Hematopoietic multipotent progenitor cell (in vitro differentiated cells): ENCODE measurements around the gene HLA-DOB. TPM values are rescaled to one million over a fixed set of nuclear protein-coding genes. Genes with fewer than 3 reads are reported as not detected.

Source experiments
- DNase-seq, 3 donors: peaks; one replicate each; pipeline ENCODE4 v3.0.0-alpha.2; 2011 to 2015; ENCODE audit warnings: low read depth in 2 of 3, low spot score in 2 of 3
- total RNA-seq: library from RNA; depleted of rRNA; stranded (reverse); fragments of >200 nt; gene quantifications from one replicate; pipeline ENCODE4 v1.2.3, GENCODE V29; 2012

The HLA-DOB gene
- total RNA-seq, 1 donor, result 1.3 TPM

DNA sequence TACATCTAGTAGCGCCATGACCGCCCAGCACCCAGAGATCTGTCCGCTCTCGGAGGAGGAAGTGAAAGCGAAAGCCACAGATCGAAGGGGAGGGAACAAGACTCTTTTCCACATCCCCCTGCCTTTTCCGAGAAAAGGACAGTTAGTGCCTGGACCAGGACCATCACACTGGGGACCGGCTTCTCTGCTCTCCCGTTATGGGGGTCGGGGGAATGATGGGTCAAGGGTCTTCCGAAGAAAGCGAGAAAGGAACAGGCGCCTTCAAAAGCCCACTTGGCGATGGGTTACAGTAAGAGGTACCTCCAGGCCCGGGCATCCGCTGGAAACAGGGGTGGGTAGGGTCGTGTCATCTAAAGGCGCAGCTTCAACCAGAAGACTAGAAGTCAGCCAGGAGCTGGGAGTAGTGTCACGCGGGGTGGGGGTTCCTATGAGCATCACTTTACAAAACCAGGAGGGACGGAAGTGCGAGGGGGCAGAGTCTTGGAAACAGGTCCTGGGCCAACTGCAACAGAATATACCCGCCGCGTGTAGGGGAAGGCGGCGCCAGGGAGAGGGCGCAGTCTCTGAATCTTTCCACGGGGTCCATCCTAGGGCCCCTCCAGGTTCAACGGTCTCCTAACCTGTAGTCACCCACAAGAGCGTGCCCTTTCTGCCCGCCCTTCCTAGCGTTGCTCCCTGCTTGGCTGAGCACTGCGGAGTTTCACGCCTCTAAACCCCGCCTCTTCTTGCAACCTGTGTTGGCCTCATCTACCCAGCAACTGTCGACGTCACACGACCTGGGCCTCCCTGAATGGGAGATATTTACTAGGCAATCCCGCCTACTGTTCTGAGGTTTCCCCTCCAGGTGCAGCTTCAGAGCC, 27.4 kb upstream of the HLA-DOB start, which contains the start of gene PSMB8:
TSS of gene PSMB8 (minus strand) at position 69 of the 860 bp plus-strand sequence. CDS start at position 18, 51 bp downstream.
- peak; percentile 96 to 98 (median 96) for DNase-seq

DNA sequence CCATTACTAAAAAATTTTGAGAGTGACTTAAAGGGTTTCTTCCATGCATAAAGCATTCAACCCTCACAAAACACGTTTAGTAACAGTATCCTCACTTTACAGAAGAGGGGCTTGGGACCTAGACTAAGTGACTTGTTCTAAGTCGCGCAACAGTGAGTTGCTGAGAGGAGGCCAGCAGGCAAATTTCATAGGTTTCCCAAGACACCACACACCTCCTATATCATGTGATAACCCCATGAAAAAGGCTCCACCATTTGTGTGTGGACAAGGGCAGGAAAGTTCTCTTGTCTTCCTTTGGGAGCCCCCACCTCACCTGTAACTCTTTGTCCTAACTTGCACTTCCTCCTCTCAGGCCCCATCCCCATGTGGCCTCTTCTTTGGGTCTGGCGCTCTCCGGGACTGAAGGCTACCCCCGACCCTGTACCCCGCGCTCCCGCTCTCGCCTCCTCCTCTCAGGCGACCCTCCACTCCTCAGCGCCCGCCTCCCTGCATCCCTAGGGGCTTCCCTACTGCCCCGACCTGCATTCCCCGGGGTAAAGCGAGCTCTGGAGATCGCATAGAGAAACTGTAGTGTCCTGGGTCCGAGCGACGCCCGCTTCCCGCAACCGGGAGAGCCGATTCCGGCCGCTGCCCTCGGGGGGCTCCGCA, 26.7 kb upstream of the HLA-DOB start:
- DNase-seq, result no peak

DNA sequence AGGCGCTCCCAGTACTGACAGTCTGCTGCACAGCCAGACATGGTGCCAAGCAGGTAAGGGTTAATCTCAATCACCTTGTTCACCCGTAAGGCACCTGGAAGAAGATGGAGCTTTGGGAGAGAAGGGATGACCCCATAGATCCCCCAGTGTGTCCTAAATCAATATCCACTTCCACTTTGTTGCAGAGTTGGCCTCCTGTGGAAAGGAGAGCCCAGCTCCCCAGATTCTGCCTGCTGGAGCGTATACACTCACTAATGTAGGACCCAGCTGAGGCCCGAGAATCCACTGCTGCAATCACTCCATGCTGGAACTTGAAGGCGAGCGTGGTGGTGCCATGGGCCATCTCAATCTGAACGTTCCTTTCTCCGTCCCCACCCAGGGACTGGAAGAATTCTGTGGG, 25.9 kb upstream of the HLA-DOB start:
- DNase-seq, result no peak

DNA sequence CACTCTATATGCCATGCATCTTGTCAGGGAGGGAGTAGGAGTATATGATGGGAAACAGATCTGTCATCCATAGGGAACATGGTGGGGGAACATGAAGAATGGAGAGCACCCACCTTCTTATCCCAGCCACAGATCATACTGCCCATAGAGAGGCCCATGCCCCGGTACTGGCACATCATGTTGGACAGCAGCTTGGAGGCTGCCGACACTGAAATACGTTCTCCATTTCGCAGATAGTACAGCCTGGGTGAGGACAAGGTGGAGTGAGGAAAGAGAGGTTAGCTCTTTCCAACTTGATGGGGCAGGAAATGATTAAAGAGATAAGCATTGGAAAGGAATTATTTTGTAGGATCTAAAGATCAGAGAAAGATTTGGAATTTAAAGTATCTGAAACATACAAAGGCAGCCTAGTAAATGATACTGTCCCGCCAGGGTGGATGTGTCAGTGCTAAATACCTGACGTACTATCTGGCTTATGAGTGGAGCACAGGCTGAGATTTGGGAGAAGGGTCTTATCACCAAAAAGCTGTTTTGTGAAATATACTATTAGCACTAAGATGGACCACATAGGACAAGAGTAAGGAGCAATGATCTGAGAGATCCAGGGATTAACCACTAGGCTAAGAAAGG, 25.3 kb upstream of the HLA-DOB start:
- no peak for DNase-seq

DNA sequence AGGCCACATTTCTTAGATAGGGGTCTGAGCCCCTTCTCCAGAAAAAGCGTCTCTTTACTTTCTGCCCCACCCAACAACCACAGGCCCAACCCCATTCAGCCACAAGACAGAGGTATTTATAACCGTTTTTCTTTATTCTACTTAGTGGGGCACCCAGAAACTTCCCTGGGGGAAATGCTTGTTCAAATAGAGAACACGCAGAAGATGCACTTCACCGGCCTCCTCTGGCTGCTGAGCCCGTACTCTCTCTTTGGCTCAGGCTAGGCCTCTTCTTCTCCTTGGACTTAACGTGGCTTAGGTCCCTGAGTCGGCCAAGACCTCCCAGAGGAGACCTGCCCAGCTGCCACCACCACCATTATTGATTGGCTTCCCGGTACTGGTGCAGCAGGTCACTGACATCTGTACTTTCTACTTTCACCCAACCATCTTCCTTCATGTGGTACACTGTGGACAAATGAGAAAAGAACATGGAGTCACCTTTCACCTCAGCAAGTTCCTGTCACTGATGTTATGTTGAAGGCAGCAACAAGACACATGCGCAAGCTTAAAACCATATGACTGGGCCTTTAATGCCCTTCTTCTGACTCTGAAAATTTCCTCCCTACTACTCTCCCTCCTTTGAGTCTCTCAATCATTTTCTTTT, 23.9 kb upstream of the HLA-DOB start:
- no peak for DNase-seq

DNA sequence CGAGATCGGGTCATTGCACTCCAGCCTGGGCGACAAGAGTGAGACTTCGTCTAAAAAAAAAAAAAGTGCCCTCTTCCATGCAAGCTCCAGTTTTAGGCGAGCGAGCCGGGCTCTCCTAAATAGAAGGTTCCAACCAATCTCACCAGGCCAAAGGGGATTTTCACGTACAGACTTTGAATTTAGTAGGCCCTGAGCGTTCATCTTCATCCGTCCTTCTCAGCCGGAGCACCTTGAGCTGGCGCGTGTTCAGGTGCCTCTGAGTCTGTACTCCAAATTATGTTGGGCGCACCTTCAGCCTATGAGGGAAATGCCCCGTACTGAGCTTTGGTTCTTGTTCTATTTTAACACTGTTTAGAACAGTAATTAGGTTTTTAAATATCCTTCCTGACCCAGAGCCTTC, 22.6 kb upstream of the HLA-DOB start:
- DNase-seq, result no peak

DNA sequence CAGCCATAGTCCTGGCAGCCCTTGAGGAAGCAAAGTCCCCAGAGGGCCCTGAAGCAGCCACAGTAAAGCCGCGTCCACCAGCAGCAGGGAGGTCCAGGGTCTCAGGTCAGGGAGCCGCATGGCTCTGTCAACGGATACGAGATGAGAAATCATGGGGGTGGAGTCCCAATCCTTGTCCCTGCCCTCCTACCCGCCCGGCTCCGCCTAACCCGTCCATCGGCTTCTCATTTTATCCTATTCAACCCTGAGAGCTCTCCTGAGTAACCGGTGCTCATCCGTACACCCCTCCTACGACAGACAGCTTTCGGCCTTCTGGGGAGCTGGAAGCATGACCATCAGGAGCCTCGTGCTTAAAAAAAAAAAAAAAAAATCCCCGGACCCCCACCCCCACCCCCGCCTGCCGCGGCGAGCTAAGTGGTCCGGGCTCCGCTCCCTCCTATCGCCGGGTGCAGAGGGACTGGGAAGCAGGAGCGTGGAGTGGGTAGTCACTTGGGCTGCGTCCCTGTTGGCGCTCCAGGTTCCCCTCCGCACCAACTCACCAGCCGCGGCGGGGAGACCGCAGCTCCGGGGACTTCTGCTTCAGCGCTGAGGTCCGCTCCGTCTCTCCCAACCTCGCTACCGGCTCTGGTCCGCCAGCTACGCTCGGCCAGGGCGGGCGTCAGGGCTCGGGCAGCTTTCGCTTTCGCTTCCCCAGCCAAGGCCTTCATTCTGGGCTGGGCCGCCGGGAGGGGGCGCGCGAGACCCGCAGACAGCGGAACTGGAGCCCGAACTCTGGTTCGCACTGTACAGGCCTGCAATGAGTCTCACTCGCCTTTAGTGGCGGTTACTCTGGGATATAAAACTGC, 21.5 kb upstream of the HLA-DOB start, which contains the start of gene TAP2:
TSS of gene TAP2 (minus strand) at position 626 of the 845 bp plus-strand sequence. CDS start at position 120, 506 bp downstream.
- peak; percentile 94 to 97 (median 96) for DNase-seq

DNA sequence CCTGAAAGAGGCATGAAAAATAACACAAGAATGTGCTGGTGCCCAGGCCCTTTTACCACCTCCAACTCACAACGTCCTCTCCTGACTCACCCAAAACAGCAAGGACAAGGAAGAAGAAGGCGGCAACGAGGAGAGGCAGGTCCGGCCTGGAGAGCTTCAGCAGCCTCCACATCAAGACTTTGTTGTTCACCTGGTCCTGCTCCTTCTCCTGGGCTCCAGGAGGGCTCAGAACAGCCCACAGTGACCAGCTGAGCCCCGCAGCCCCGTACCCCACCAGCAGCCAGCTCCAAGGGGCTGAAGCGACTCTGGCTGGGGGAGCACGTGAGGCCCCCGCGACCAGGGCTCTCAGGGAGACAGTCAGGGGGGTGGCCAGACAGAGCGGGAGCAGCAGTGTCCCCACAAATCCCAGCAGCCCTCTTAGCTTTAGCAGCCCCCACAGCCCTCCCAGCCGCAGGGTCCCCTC, 20.9 kb upstream of the HLA-DOB start:
- DNase-seq, result no peak

DNA sequence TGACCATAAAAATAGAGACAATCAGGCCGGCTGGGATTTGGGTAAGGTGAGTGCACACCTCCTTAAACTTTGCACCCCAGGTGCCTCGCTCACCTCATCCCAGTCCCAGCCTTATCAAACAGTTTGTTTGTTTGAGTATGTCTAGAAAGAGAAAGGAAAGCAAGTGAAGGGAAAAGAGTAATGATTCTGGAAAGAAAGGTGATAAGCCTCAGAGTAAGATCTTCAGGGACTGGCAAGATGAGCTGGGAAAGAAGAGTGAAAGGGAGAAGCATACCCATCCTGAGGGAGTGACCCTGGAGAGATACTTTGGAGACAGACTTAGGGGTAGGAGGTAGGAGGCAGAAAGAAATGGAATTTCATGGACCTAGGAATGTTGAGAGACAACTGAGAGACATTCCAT, 20.1 kb upstream of the HLA-DOB start:
- no peak for DNase-seq

DNA sequence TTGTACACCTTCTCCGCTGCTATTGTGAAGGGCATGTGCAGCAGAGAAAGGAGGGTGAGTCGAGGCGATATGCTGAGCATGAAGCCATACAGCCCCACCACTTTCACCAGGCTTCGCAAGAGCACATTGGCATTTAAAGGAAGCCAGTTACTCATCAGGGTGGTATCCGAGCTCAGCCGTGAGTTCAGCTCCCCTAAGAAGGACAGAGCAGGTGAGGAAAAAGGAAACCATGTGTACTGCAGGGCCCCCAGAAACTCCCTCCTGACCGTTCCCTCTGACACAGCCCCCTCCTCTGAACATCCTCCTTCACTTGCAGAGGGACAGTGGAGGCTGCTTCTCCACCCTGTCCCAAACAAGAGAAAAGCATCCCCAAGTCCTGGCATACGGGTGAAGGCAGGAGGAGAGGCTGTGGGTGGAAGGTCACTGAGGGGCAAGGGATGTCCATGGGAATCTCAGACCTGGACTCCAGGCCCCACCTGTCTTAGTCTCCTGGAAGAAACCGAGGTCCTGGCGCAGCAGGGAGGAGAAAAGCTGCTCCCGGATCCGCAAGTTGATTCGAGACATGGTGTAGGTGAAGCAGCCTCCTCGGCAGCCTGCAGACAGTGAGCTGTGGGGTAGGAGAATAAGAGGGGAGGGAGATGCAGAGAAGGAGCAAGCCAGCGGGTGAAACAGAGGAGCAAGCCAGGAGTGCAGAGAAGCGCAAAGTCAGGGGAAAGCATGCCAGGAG, 18.5 kb upstream of the HLA-DOB start:
- no peak for DNase-seq

DNA sequence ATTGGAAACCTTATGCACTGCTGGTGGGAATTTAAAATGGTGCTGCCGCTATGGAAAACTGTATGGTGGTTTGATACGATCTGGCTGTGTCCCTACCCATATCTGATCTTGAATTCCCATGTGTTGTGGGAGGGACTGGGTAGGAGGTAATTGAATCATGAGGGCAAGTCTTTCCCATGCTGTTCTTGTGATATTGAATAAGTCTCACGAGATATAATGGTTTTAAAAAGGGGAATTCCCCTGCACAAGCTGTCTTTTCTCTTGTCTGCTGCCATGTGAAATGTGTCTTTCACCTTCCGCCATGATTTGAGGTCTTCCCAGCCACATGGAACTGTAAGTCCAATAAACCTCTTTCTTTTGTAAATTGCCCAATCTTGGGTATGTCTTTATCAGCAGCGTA, 16.9 kb upstream of the HLA-DOB start:
- DNase-seq, result no peak

DNA sequence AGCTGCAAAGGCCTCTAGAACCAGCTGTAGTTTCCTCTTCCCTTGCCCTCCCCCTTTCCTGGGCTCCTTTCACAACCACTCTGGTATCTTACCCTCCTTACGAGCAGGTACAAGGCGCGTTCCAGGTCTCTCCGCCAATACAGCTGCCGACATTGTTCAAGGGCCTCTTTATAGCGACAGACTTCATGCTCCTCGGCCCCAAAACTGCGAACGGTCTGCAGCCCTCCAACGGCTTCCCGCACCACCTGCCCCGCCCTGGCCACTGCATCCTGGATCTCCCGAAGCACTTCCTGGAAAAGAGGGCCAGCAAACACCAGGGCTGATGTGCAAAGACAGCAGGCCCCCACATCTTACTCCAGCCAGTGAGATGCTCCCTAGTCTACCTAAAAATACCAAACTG, 15.7 kb upstream of the HLA-DOB start:
- no peak for DNase-seq

DNA sequence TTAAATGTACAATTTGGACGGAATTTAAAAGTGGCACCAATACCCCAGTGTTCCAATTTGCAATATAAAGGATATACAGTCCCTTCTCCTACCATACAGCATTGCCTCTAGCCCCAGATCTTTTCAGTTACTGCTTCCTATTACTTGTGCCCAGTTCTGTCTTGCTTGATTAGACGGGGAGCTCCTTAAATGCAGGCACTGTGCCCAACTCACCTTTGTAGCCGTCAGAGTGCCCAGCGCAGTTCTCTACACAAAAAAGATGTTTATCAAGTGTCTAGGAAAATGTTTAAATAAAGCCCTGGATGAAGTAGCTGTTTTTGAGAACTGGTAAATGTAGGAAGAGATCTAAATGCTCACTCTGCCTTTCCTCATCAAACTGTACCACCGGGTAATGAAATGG, 14.1 kb upstream of the HLA-DOB start:
- no peak for DNase-seq

DNA sequence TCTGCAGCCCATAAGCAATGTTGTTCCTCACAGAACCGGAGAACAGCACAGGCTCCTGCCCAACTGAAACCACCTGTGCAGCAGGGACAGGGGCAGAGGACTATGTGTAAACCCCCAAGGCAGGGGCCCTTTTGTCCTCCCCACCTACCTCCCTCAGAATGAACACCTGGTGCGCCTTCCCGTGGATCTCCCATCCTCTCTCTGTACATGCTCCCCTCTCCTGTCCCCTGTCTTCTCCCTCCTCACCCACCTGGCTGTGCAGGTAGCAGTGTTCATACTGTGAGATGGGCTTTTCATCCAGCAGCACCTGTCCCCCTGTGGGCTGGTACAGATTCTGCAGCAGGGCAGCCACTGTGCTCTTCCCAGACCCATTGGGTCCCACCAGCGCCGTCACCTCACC, 13.2 kb upstream of the HLA-DOB start:
- DNase-seq, result no peak

DNA sequence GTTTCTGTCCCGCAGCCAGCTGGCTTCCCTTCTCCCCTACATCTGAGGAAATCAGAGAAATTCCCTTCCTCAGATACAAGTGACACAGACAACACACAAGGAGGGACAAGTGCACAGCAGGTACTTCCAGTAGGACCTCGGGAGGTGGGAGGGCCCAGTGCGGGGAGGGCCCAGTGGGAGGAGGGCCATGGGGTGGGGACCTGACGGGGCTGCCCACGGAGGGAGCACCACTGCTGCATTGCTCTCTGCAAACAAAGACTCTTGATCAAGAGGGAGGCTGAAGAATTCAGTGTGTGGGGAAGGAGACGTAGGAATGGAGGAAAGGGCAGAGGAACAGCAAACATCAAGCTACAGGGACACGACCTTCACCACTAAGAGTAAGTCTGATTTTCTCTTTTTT, 12.7 kb upstream of the HLA-DOB start:
- DNase-seq, result no peak

DNA sequence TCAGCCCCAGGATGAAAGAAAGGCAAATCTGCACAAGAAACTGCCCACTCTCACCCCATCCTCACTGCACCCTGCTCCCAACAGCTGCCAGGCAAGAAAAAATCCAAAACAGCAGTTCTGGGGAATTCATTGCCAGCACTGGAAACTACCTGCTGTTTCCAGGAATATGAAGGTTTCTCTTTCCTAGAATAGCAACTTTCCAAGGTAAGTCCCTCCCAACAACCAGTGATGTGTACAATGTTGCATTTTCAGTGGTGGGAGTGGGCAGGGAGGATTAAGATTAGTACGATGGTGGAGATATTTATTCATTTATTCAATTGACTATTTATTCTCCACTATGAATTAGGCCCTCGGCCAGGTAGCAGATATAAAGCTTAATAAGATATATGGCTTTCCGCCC, 10.2 kb upstream of the HLA-DOB start:
- DNase-seq, result no peak

DNA sequence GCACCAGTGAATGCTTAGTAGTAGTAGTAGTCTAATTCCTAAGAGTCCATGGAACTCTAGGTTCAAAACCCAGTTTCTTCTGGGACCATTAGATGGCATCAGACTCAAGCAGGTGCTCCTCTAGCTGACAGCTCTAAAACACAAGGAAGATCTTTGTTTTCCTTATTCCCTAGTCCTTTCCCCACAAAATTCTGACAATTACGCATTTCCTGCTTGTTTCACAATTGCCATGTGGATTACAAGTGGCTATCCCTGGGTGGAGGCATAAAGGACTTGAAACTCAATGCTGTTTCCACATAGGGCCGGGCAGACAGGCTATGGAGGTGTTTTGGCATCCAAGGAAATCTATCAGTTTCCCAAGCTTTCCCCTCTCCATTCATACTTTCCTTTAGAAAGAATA, 9.2 kb upstream of the HLA-DOB start:
- DNase-seq, result peak in 1 of 3 donors; percentile 15

DNA sequence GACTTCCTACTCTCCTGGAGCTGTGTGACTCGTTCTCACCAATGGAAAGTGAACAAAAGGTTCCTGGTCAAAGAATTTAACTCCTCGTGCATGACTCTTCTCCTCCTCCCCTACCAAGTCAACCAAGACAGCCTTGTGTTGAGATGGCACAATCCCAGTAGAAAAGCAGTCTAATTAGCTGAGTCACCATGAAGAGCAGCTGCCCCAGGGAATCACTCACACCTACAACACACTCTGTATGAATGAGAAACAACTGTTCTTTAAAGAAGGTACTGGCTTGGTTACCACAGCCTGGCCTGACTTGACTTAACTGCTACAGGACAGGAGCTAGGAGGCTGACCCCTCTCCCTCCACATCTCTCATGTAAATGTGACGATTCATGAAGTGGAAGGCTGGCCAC, 2.9 kb upstream of the HLA-DOB start:
- DNase-seq, result no peak

DNA sequence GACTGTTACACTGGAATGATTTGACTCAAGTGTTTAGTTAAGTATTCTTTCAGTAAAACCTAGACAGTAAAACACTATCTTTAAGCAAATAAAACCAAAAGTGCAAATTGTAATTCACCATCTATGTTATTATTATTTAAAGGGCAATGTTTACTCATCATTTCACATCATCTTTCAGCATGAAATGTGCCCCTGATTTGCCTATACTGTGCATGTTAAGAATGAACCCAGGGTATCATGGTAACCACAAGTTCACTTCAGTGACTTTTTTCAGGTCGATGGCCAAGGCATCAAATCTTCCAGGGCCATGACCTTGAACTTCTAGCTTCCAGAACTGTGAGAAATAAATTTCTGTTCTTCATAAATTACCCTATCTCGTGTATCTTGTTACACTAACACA, 2.1 kb upstream of the HLA-DOB start:
- no peak for DNase-seq
